Renal cortical epithelial cell (primary cell): Measurements from ENCODE around the gene PROZ. TPM values are rescaled to one million over a fixed set of nuclear protein-coding genes. Genes with fewer than 3 reads are reported as not detected.
A peak's percentile ranks its signal among the peaks of the same experiment; 100 is the strongest.

Experiments used
- DNase-seq: peaks from one replicate; pipeline ENCODE4 v3.0.0-alpha.2; 2011; ENCODE audit warnings: low read depth
- total RNA-seq: library from RNA; depleted of rRNA; stranded (reverse); fragments of >200 nt; gene quantifications from 2 replicates; pipeline ENCODE4 v1.2.3, GENCODE V29; 2014

Gene PROZ
- total RNA-seq, 1 donor from 2014 or later, result not detected

DNA sequence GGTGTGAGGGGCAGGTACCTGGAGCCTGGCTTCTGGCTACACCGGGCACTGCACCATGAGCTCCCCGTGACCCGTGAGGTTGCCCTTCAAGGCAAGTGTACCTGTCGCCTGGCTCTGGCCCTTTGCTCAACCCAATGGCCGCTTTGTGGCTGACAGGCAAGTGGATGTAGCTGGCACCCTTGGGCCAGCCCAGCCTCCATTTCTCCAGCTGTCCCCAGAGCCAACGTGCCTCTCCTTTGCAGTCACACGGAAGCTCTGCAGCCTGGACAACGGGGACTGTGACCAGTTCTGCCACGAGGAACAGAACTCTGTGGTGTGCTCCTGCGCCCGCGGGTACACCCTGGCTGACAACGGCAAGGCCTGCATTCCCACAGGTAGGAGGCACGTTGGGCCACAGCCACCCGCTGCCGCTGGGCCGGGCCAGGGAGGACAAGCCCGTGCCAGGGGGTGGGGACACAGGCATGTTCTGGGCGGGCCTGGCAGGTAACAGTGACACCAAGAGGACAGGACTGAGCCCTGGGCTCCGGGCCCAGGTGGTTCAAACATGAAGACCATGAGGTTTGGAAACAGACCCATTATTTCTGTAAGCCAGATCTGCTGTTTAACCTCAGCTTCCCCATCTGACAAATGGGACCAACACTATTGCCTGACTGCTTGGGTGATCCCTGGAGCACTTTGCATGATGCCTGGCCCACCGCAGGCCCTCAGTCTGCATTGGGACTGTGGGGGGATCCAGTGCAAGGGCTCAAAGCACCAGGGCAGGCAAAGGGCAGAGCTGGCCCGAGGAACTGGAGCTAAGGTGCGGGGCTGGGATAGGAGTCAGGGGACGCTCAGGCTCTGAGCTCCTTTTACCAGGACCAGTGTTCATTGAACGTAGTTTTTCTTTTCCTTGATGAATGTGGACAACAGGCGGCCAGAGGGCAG, 17.5 kb upstream of the PROZ start:
- DNase-seq, result no peak

DNA sequence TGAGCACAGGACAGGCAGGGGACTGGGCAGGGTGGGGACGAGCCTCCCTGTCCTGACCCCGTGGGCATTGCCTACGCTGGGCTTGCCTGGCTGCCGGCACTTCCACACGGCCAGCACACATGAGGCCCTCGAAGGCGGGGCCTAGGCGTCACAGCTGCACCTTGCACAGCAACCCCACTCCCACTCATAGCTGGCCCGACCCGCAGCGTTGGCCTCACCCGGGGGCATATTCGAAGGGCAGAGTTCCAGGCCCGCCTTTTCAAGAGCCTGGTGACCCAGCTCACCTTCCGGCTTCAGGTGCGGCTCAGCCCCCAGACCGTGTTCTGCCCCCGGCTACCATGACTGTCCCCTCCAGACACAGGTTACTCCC, 16.9 kb upstream of the PROZ start:
- no peak for DNase-seq

DNA sequence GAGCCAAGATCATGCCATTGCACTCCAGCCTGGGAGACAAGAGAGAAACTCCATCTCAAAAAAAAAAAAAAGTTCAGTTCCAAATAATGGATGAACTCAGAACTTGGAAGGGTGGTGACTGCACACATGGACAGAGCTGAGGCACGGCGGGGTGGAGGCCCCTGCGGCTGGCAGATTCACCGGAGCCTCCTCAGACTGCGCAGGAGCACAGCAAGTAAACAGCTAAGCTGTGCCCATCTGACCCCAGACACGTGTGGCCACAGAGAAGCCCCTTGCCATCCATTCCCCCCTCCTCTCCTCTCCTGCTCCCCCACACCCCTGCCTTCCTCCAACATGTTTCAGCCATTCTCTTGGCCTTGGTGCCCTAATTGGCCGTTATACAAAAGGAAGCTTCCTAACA, 15.6 kb upstream of the PROZ start:
- no peak for DNase-seq

DNA sequence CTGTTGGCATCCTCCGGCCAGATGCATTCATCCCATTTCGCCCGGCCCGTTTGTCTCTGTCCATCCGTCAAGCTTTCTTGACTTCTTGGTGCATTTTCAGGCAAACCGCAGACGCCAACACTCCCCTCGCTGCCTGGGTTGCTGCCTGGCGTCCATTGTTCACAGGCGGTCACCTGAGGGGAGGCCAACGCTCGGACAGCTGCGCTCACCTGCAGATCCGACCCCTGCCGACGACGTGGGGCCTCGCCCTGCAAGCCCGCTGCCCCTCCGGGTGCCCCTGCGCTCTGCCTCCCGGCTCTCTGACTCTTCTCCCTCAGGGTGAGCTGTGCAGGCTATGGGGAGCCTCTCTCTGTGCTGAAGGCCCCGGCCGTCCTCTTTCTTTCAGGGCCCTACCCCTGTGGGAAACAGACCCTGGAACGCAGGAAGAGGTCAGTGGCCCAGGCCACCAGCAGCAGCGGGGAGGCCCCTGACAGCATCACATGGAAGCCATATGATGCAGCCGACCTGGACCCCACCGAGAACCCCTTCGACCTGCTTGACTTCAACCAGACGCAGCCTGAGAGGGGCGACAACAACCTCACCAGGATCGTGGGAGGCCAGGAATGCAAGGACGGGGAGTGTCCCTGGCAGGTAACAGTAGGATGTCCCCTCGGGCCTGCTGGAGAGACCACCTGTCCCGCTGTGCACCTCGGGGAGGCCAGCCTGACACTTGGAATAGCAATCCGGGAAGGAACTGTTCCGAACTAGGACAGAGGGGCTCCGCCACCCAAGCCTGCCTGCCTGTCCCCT, 14.8 kb upstream of the PROZ start:
- no peak for DNase-seq

DNA sequence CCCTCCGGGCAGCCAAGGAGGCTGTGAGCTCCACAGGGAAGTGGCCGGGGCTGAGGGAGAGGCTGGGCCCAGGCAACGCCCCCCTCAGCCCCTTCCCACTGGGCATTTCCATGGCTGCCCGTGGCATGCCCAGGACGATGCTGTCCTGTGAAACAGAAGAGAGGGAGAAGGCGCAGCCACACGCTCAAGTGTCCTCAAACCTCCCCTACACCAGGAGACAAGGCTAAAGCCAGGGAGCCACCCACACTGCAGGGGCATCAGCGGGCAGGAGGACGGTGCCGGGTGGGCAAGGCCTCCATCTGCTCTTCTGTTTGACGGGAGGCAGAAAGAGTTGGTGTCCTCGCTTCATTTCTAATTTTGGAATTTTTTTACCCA, 14.2 kb upstream of the PROZ start:
- no peak for DNase-seq

DNA sequence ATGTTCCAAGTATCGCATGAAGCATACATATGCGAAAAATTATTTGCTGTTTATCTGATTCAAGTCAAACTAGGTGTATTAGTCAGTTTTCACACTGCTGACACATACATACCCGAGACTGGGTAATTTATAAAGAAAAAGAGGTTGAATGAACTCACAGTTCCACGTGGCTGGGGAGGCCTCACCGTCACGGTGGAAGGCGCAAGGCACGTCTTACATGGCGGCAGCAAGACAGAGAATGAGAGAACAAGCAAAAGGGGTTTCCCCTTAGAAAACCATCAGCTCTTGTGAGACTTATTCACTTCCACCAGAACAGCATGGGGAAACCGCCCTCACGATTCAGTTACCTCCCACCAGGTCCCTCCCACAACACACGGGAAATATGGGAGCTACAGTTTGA, 13.0 kb upstream of the PROZ start:
- no peak for DNase-seq

DNA sequence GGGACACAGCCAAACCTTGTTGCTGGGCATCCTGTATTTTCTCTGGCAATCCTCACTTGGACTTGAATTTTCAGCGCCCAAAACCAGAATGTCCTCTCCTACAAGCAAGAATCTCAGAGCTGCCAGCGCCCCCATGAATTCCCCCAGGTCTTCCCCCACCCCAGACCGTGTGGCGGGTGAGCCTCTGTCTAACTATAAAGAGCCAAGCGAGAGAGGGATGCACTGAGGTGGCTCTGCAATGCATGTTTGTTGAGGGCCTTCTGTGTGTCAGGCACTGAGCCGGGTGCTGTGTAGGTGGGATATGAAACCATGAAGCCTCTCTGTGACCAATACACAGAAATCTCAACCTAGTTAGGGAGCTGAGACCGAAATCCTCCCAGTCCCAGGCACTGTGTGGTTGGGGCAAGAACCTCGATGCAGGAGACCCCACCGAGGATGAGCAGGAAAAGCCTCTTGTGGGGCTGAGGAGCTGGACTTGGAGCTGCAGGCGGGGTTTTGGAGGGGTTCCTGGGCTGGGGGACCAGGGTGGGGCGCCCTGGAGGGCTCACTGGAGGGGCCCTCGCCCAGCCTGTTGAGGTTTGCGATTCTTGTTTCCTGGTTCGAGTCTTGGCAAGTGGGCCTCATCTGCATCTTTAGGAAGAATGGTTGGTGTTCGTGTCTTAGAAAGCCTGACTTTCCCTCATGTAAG, 12.4 kb upstream of the PROZ start:
- no peak for DNase-seq

DNA sequence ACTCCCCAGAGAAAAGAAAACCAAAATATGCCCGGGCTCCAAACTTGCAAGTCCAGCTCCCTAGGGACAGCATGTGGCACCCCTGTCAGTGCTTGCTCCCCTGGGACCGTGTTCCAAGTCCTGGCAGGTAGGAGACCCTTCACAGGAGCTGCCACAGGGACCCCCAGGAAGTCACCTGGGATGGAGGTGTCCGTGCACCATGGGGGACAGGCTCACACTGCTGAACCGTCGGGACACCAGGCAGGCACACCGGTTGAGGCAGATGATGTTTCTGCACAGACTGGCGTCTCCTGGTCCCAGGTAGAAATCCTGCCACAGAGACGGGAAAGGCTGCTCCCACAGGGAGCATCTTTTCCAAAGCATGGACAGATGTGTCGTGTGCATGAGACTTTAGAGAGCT, 11.7 kb upstream of the PROZ start:
- no peak for DNase-seq

DNA sequence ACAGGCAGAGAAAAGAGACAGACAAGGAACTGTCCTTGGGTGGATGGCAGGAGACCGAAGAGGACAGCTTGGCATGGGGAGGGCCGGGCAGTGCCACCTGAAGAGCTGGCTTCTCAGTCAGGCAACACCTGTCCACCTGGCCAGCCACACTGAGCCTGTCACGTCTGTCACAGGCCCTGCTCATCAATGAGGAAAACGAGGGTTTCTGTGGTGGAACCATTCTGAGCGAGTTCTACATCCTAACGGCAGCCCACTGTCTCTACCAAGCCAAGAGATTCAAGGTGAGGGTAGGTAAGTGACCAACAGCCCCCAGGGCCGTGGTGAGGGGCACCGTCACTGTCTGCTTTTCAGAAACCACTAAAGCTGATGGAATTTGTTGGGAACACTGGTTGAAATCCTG, 11.2 kb upstream of the PROZ start:
- no peak for DNase-seq

DNA sequence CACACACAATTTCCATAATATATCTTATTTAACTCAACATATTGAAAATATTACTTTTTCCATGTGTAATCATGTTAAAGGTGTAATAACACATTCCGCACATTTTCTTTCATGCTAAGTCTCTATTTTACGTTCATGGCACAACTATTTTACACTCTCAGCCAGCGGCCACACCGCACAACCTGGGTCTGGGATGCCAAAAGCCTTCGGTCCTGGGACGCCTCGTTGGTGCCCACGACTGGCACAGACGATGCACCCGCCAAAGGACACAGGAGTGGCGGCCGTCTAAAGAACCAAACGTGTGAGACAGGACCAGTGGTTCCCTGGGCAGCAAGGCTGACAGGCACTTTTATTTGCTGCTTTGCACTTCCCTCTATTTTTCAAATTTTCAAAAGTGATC, 10.0 kb upstream of the PROZ start:
- DNase-seq, result no peak

DNA sequence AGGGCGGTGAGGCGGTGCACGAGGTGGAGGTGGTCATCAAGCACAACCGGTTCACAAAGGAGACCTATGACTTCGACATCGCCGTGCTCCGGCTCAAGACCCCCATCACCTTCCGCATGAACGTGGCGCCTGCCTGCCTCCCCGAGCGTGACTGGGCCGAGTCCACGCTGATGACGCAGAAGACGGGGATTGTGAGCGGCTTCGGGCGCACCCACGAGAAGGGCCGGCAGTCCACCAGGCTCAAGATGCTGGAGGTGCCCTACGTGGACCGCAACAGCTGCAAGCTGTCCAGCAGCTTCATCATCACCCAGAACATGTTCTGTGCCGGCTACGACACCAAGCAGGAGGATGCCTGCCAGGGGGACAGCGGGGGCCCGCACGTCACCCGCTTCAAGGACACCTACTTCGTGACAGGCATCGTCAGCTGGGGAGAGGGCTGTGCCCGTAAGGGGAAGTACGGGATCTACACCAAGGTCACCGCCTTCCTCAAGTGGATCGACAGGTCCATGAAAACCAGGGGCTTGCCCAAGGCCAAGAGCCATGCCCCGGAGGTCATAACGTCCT, 9.4 kb upstream of the PROZ start:
- no peak for DNase-seq

DNA sequence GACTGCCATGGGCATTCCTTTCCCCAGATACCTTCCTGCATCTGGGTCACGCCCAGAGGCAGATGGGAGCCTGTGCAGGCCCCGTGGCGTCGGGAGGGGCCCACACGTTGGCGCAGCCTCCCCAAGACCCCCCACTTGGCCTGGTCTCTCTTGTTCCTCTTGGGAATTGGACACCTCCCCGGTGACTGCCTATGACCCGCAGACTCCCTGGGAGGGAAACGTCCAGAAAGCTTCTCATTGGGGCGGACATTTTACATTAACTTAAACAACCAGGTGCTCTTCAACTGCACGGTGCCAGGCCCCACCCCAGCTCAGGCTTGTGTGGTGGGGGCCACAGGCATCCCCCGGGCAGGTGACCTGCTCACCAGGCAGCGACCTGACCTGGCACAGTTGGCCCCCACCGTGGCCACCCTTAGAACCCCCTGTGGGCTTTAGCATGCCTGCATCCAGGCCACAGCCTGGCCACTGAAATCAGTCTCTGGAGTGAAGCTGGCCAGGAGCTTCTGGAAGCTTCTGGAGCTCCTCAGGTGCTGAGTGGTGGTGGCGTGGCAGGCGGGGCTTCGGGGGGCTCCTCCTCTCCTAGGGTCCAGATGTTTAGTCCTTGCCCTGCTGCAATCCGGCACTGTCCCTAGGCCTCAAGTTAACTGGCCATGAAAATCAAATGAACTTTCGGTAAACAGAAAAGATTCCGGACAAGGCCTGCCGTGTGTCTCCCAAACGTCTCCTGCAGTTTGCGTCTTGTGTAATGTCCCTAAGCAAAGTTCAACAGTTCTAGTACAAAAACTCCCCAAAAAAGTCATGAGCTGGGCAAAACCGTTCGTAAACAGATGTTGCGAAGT, 8.5 kb upstream of the PROZ start:
- DNase-seq, result no peak

DNA sequence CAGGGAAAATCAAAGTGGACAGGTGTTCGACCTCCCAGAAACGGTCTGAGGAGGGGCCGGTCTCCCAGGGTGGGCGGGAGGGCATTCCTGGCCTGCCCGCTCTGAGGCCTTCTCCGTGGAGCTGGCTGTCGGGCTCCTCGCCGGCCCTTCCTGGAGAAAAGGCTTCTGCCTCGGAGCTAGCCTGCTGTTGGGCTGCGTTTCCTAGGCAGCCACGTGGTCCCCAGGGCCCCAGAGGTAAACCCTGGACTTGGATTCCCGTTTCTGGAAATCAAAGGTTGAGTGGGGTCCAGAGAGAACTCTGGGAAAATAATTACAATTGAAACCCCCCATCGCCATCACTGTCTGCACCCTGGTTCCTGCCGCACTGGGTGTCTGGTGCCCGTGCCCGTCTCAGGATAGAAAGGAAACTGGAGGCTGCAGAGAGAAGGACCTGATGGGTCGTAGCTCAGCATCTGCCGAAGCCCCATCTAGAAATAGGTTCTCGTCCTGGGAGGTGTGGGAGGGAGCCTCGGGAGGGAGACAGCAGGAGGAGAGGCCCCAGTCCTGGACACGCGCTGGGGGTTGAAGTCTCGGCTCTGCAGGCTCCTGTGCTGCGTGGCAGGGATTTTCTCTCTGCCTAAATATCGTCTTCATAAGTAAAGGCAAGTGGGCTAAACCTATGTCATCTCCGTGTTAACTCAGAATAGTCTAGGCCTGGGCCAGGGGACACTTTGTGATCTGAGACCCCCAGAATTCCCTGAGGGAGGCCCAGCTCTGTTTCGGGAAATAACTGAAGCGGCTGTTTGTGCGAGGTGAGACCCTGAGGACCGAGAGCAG, 7.7 kb upstream of the PROZ start:
- no peak for DNase-seq

DNA sequence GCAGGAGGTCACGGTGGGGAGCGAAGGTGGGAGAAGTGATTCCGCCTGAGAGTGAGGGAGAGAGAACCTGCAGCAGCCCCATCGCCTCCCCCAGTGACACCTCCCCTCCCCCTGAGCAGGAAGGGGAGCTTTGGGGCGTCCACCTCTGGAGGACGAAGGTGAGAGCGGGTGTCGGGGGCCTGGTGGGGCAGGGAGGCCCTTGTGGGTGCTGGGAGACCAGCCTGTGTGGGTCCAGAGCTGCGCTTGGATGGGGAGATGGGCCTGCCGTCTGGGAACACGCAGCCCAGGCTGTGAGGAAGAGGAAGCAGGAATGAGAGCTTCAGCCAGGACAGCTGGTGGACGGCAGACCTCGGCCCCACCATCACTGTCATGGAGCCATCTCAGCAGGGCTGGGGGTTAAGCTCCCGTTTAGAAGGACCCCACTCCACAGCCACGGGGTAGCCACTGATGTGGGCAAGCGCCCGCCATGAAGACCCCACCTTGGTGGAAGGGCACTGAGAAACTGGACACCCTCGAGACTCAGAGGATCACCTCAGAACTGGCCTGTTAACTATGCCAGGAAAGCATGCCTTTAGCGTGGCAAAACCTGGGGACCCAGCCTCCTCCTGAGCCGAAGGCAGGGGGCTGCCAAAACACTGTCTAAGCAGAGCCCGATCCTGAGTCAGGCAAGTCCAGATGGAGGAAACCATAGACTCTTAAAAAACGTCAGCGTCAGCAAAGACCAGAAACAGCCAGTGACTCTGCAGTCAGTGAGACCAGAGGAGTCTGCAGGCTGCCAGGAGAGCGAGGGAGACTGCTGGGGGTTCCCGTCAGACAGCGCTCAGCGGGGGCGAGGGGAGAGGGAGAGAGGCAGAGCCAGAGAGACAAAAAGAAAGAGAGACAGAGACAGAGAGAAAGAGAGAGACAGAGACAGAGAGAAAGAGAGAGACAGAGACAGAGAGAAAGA, 6.4 kb upstream of the PROZ start:
- peak; percentile 18 for DNase-seq

DNA sequence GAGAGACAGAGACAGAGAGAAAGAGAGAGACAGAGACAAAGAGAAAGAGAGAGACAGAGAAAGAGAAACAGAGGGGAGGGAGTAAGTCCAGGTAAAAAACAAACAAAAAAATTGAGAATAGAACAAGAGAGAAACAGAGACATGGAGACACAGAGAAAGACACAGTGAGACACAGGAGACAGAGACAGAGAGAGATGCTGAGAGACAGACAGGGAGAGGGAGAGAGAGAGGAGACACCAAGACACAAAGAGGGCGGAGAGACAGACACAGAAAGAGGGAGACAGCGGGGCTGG, 5.8 kb upstream of the PROZ start:
- DNase-seq, result no peak

DNA sequence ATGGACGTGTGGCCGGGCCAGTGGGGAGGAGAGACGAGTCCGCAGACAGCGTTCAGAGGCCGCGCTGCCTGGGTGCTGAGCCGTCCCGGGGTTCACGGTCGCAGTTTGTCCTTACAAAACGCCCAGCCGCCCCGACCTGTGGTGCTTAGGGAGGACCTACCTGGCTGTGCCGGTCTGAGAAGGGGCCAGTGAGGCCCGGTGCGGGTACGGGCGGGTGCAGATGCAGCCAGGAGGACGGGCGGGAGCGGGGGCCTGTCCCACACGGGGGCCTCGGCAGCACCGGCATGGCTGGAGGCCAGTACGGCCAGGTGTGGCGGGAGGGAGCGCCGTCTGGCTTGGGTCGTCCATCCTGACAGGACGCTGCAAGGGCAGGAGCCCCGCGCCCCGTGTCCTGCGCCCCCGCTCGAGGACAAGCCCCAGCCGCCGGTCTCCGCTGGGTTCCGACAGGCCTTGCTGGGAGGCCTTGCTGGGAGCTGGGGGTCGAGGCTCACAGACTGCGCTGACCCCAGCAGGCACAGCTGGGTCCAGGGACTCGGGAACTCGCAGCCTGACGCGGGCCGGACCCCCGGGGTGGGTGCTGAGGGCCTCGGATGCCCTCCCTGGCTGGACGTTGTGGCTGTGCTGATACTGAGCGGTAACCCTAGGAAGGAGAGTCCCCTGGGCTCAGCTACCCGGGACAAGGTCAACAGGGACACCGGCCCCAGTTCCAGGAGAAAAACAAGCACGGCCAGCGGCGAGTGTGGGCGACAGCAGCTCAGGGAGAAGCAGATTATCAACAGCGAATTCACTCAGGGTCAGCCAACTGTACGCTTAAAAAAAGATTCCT, 5.3 kb upstream of the PROZ start:
- DNase-seq, result no peak

DNA sequence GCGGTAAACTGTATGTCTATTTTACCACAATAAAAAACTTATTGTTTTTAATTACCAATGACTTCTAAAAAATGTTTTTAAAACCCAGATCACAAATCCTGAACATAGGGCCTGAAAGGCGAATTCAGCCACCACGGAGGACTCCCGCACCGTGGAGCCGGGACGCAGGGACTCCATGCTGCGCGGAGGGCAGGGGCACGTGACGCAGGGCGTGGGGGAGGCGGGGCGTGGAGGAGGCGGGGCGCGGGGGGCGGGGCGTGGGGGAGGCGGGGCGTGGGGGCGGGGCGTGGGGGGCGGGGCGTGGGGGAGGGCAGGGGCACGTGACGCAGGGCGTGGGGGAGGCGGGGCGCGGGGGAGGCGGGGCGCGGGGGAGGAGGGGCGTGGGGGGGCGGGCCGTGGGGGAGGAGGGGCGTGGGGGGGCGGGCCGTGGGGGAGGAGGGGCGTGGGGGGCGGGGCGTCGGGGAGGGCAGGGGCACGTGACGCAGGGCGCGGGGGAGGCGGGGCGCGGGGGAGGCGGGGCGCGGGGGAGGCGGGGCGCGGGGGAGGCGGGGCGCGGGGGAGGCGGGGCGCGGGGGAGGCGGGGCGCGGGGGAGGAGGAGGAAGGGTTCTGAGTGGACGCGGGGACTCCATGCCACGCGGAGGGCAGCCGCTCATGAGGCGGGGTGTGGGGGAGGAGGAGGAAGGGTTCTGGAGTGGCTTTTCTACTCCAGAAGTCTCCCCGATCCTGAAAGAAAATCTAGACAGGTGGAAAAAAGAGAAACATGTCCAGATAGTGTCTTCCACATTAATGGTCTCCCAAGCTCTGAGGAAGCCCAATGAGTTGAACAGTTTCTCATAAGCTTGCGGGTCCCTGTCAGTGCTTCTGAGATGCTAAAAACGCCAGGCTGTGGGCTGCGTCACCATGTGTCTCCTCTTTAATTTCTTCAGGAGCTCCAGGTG, 4.4 kb upstream of the PROZ start:
- DNase-seq, result peak; percentile 33

DNA sequence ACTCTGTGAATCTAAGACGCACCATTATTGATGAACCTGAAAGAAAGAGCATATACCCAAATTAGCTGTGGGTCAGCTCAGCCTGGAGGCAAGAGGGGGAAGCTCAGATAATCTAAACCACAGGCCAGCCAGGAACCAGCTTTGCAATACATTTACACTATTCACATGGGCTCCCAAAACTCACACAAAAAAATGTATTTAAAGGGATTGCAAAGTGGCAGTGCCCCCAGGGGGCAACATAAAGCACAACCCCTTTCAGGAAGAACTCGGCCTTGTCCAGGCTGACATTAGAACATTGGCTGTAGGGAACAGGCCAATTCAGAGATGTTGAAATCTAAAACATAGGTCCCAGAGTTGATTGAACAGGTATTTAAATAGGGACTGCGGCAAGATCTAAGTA, 3.2 kb upstream of the PROZ start:
- no peak for DNase-seq
